ENCODE data around the gene MYO1F. TPM values are rescaled to one million over a fixed set of nuclear protein-coding genes. Genes with fewer than 3 reads are reported as not detected.

The MYO1F gene
- total RNA-seq, 1 donor from 2014 or later = 20.6 TPM

Other genes starting within 250 kb of the MYO1F start
- gene KANK3, start 234.2 kb downstream of the MYO1F start, total RNA-seq = 12.8 TPM
- 13.2 TPM for gene ANGPTL4, start 213.3 kb downstream of the MYO1F start, total RNA-seq
- gene RAB11B, start 187.1 kb downstream of the MYO1F start, total RNA-seq = 133 TPM
- gene MARCHF2, start 164.1 kb downstream of the MYO1F start, total RNA-seq = 41.3 TPM
- gene HNRNPM, start 132.5 kb downstream of the MYO1F start, total RNA-seq = 205 TPM
- gene PRAM1, start 74.8 kb downstream of the MYO1F start, total RNA-seq = 1.4 TPM
- gene ZNF414, start 63.3 kb downstream of the MYO1F start, total RNA-seq = 27.0 TPM
- 19.0 TPM for gene ADAMTS10, start 33.3 kb upstream of the MYO1F start, total RNA-seq
- not detected for gene NFILZ, start 53.2 kb upstream of the MYO1F start, total RNA-seq
- not detected for gene ACTL9, start 121.4 kb upstream of the MYO1F start, total RNA-seq
- gene OR2Z1, start 144.2 kb upstream of the MYO1F start, total RNA-seq = not detected

All from ureter (tissue), 1 donor.